AG10803 (cell line): ENCODE data around the gene UCHL3.

ENCODE experiments used
- DNase-seq: peaks from one replicate; pipeline ENCODE4 v3.0.0; 2010; ENCODE audit warnings: low read depth
- H3K4me3 ChIP-seq: 2 replicates; pipeline ENCODE4 v1.5.1; 2011; ENCODE audit warnings: mild to moderate bottlenecking, low read length, control low read depth
- CTCF ChIP-seq: conservative IDR thresholded peaks from 2 replicates; pipeline ENCODE4 v1.5.1; 2011; ENCODE audit warnings: mild to moderate bottlenecking, low read length, control low read depth, inconsistent platforms

Gene UCHL3

GRCh38 chr13:75636436-75637180, 87.0 kb downstream of the UCHL3 start:
- H3K4me3 ChIP-seq, result peak overlapping the region; percentile 99
- DNase-seq, result peak; percentile 56
- no peak for TF ChIP-seq CTCF

DNA sequence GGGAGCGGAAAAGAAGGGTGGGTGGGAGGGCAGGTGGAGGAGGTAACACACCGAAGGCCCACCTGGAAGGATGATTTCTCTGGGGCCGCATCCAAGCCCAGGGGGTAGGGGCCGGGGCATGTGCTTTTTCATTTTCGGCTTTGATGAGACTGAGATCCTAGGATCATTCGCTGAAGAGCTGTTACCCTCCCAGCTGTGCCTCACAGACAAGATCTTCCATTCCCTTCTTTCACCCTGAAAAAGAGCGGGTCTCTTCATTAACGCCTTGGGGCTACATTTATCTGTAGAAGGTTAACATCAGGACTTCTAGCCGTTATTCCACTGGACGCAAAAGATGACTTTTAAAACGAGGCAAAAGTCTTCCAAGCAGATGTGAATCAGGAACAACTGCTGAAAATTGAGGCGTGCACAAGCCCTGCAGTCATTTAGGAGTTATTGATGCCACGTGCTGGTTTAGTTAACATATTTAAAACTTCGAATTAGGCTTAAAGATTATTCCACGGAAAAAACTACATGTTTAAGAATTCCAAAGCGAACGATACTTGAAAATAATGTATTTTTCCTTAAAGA, 87.7 kb downstream of the UCHL3 start:
- DNase-seq, result no peak
- peak overlapping the region; percentile 99 for H3K4me3 ChIP-seq

GRCh38 chr13:75639454-75639853, 89.9 kb downstream of the UCHL3 start:
- peak overlapping the region; percentile 99 for H3K4me3 ChIP-seq
- TF ChIP-seq CTCF, result no peak
- DNase-seq, result no peak

More for the DNA sequence above, 87.7 kb downstream of the UCHL3 start:
- no peak for TF ChIP-seq CTCF

GRCh38 chr13:75641026-75641425, 91.4 kb downstream of the UCHL3 start:
- DNase-seq, result no peak

DNA sequence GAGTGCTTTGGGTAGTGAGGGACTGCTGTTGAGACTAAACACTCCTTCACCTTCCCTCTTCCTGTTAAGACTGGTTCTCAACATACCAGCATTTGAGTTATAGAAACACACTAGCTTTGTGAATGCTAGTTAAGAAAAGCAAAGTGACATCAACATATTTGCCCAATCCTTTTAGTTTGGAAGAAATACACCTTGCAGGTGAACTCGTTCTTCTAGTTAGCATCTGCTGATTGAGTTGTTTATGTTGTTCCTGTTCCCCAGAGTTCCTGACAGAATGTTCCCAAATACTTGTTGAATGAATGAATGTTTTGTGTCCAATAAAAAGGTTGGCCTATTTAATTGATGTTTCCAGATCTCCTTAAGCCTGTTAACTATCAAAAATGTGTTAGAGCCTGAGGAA, 93.6 kb downstream of the UCHL3 start:
- H3K4me3 ChIP-seq, result no peak overlapping the region
- TF ChIP-seq CTCF, result no peak
- DNase-seq, result no peak

More at GRCh38 chr13:75641026-75641425, 91.4 kb downstream of the UCHL3 start:
- no peak for TF ChIP-seq CTCF
- peak overlapping the region; percentile 99 for H3K4me3 ChIP-seq

DNA sequence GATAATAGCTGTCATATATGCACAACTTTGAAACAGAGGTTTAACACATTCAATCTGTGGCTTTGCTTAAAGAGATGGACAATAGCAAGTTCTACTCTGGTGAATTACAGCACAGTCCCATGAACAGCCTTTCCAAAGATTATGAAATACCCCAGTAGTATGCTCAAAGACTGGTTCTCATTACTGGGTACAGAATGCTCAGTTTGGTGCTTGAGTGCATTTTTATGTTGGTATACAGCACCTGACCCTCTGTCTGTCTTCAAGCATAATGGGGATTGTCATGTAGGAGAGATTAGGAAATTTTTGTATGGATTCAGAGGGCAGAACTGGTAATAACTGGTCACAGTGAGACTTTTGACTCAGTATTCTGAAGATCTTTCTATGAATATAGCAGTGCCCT, 94.1 kb downstream of the UCHL3 start:
- DNase-seq, result peak; percentile 65
- TF ChIP-seq CTCF, result no peak
- H3K4me3 ChIP-seq, result no peak overlapping the region

GRCh38 chr13:75645141-75645540, 95.5 kb downstream of the UCHL3 start:
- TF ChIP-seq CTCF, result no peak
- DNase-seq, result no peak
- H3K4me3 ChIP-seq, result no peak overlapping the region
